Endometrium (tissue), 2 donors: Measurements from ENCODE around the gene GTF2IRD2.
"Not testable (repeated sequence)": the region's sequence is repeated elsewhere in the genome, so short reads cannot be mapped to it uniquely, and the experiment has no call there.

ENCODE experiments used
- FAIRE-seq: peaks from 2 replicates; lab custom pipeline; 2012; peaks lifted over from hg19 to GRCh38; lab: Jason Lieb, UNC
- donor health status: control.
- donor health status: control.

GTF2IRD2 gene

DNA sequence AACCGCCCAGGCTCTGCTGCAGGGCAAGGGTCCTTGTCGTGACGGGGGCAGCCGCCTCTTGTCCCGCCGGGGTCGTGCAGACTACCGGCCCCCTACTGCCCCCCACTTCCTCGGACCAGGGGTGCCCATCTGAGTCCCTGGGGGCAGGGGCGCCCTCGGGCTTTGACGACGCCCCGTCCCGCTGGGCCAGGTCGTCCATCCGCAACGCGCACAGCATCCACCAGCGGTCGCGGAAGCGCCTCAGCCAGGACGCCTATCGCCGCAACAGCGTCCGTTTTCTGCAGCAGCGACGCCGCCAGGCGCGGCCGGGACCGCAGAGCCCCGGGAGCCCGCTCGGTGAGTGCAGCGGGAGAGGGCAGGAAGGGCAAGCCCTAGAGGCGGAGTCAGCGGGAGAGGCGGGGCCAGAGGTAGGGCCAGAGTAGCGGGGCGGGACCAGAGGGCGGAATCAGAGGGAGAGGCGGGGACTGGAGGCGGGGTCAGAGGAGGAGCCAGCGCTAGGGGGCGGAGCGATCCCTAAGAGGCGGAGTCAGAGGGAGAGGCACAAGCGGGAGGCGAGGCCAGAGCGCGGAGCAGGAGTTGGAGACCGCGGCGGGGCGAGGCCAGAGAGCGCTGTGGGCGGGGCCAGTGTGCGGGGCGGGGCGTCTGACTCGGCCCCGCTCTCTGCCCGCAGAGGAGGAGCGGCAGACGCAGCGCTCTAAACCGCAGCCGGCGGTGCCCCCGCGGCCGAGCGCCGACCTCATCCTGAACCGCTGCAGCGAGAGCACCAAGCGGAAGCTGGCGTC is 62.8 kb downstream of the GTF2IRD2 start:
- FAIRE-seq = peak; percentile 23

DNA sequence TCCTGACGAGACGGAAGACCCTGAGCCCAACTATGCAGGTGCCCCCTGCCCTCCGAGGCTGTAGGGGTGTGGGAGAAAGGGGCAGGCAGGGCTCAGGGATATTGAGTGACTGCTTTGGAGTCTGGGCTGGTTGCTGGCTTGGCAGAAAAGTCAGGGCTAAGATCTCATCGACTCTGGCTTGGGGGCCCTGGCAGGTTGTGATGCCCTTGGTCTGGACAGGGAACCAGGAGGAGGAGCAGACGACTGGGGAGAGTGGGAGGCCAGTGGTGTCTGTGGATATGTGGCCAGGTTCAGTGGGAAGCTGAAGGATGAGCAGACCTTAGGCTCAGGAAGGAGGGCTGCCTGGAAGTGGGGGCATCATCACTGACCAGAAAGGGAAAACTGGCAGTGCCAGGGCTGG is 67.8 kb downstream of the GTF2IRD2 start:
- not testable (repeated sequence) for FAIRE-seq

- not testable (repeated sequence) for FAIRE-seq
Measured at GRCh38 chr7:74781746-74782145, 69.7 kb downstream of the GTF2IRD2 start.

GRCh38 chr7:74779053-74779452 is 72.4 kb downstream of the GTF2IRD2 start:
- not testable (repeated sequence) for FAIRE-seq

DNA sequence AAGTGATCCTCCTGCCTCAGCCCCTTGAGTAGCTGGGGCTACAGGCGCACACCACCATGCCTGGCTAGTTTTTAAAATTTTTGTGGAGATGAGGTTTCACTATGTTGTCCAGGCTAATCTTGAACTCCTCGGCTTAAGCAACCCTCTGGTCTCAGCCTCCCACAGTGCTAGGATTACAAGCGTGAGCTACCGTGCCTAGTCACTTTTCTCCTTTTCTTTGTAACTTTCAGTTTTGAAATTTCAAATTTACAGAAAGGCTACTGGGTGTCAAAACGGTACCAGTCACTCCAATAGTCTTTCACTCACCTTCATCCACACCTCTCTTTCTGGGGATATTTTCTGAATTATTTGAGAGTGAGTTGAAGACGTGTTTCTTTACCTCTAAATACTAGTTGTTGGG is 76.3 kb downstream of the GTF2IRD2 start:
- not testable (repeated sequence) for FAIRE-seq

DNA sequence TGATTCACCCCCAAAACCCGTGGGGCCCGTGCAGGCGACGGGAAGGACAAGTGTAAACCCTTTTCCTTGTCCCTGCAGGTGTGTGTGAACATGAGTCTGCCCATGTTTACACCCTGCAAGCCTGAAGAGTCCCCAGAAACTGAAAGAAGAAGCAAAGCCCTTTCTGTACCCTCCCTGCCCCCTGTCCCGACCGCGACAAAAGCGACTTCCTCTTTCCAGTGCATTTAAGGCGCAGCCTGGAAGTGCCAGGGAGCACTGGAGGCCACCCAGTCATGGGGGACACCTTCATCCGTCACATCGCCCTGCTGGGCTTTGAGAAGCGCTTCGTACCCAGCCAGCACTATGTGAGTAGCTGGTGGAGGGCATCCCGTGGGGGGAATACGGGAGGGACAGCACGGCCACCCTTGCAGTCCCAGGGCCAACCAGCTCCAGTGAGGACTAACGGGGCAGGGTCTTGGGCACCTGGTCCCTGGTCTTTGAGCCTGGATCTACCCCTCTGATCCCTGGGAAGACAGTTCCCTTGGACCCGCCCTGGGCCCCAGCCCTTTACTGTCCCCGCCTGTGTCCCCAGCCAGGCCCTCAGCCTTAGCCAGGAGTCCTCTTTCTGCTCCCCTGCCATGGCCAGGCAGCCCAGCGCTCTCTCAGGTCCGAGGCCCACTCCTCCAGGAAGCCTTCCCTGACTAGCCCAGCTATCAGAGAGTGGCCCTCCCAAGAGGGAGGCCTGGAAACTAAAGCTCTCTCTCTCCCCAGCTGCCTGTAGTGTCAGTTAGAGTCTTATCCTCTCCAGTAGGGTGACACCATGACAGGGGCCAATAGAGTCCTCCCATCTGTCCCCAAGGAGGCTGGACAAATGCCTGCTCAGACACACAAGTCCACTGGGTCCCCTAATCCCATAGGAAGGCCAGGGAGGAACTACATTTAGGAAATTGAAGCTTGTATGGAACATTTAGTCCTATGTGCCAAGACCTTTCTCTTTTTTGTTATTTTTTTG is 77.3 kb downstream of the GTF2IRD2 start, which contains the start of gene NCF1:
Gene NCF1, plus strand, starts transcription at position 252 of the 991 bp plus-strand sequence. Its CDS starts 21 bp downstream, at position 273.
- not testable (repeated sequence) for FAIRE-seq

DNA sequence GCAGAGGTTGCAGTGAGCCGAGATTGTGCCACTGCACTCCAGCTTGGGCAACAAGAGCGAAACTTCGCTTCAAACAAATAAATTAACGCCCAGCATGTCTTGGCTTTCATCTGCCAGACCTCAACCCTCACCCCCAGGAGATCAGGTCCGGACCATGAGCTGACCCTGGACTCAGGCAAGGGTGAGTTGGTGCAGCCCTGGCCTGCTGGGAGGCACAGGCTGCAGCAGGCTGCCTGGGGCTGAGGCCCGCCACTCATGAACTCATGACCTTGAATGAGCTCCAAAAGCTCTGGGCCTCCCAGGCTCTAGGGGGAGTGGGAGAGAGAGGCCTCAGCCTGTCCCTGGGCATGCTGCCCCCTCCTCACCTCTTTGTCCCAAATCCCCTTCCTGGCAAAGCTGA is 79.3 kb downstream of the GTF2IRD2 start:
- not testable (repeated sequence) for FAIRE-seq

GRCh38 chr7:74770062-74770461 is 81.3 kb downstream of the GTF2IRD2 start:
- not testable (repeated sequence) for FAIRE-seq

GRCh38 chr7:74766991-74767390 is 84.4 kb downstream of the GTF2IRD2 start:
- FAIRE-seq = not testable (repeated sequence)

DNA sequence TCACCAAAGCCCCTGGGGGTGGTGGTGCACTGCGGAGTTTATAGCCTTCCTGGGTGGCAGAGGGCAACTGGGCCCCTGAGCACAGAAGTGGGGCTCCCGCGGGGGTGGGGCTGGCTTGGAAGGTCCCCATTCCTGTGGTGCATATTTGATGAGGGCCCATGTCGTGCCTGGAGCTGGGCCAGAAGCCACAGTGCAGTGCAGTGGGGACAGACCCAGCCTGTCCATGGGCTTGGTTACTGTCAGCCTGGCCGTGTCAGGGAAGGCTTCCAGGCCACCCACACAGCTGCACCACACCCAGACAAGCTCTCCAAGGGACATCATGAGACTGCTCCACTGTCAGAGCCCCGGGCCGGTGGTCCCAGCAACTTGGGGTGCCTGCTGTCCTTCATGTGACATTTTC is 84.9 kb downstream of the GTF2IRD2 start:
- FAIRE-seq = not testable (repeated sequence)

- FAIRE-seq = not testable (repeated sequence)
Measured at GRCh38 chr7:74765205-74765918, 86.0 kb downstream of the GTF2IRD2 start.

GRCh38 chr7:74758982-74759381 is 92.4 kb downstream of the GTF2IRD2 start:
- FAIRE-seq = not testable (repeated sequence)

GRCh38 chr7:74758268-74758667 is 93.1 kb downstream of the GTF2IRD2 start:
- not testable (repeated sequence) for FAIRE-seq

DNA sequence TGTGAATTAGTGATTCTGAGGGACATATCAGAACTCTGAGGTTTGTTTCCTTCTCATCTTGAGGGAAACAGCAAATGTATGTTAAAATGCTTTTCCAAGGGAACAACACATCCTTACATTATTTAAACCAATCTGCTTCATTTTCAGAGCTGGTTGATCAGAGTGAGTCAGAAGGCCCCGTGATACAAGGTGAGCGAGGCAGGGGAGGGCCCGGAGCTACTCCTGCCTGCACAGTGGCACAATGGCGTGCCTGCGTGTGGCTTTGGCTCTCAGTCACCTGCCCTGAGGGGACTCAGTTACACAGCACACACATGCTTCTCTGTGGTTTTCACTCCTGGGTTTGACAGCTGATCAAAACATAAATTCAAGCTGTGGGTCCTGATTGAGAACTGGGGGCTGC is 94.7 kb downstream of the GTF2IRD2 start:
- FAIRE-seq = not testable (repeated sequence)

- not testable (repeated sequence) for FAIRE-seq
Measured at GRCh38 chr7:74753921-74754482, 97.4 kb downstream of the GTF2IRD2 start.
